GM23248 (cell line): ENCODE data around the gene SND1. TPM values are rescaled to one million over a fixed set of nuclear protein-coding genes. Genes with fewer than 3 reads are reported as not detected.

Experiments used
- DNase-seq: peaks from one replicate; pipeline ENCODE4 v3.0.0-alpha.2; 2015
- H2AFZ ChIP-seq: fragments of 200-600 bp; sonication (generic); 2 replicates; pipeline ENCODE4 v1.6.1; 2016; ENCODE audit warnings: antibody characterized with exemption
- H3F3A ChIP-seq: fragments of 200-600 bp; sonication (generic); 2 replicates; pipeline ENCODE4 v1.6.1; 2016; ENCODE audit warnings: mild to moderate bottlenecking, antibody characterized with exemption, mixed run types; ENCODE audit not compliant: insufficient read depth
- H3K27ac ChIP-seq: fragments of 200-600 bp; sonication (generic); 2 replicates; pipeline ENCODE4 v1.5.1; 2016; ENCODE audit warnings: mild to moderate bottlenecking
- H3K27me3 ChIP-seq: fragments of 200-600 bp; sonication (generic); replicated peaks from 2 replicates; pipeline ENCODE4 v1.6.1; 2016; ENCODE audit warnings: mild to moderate bottlenecking; ENCODE audit not compliant: insufficient read depth
- H3K36me3 ChIP-seq: fragments of 200-600 bp; sonication (generic); 2 replicates; pipeline ENCODE4 v1.6.1; 2016; ENCODE audit warnings: low read depth, mild to moderate bottlenecking
- H3K4me1 ChIP-seq: fragments of 200-600 bp; sonication (generic); 2 replicates; pipeline ENCODE4 v1.6.1; 2016; ENCODE audit warnings: mild to moderate bottlenecking; ENCODE audit not compliant: insufficient read depth
- H3K4me2 ChIP-seq: fragments of 200-600 bp; sonication (generic); one replicate; pipeline ENCODE4 v1.6.1; 2016; ENCODE audit warnings: mild to moderate bottlenecking; ENCODE audit not compliant: unreplicated experiment
- H3K4me3 ChIP-seq: fragments of 200-600 bp; sonication (generic); 2 replicates; pipeline ENCODE4 v1.5.1; 2016; ENCODE audit warnings: mild to moderate bottlenecking
- H3K79me2 ChIP-seq: fragments of 200-600 bp; sonication (generic); 2 replicates; pipeline ENCODE4 v1.6.1; 2016; ENCODE audit warnings: mild to moderate bottlenecking; ENCODE audit not compliant: insufficient read depth
- H3K9ac ChIP-seq: fragments of 200-600 bp; sonication (generic); 2 replicates; pipeline ENCODE4 v1.6.1; 2016; ENCODE audit warnings: mild to moderate bottlenecking
- H3K9me2 ChIP-seq: fragments of 200-600 bp; sonication (generic); 2 replicates; pipeline ENCODE4 v1.6.1; 2016; ENCODE audit warnings: mixed run types, mild to moderate bottlenecking, moderate library complexity; ENCODE audit not compliant: insufficient read depth
- H3K9me3 ChIP-seq: fragments of 200-600 bp; sonication (generic); one replicate; pipeline ENCODE4 v1.6.1; 2017; ENCODE audit warnings: low read depth
- H4K20me1 ChIP-seq: fragments of 200-600 bp; sonication (generic); 2 replicates; pipeline ENCODE4 v1.6.0; 2016; ENCODE audit not compliant: insufficient read depth
- EZH2 ChIP-seq: fragments of 200-600 bp; sonication (generic); IDR thresholded peaks from 2 replicates; pipeline ENCODE4 v1.6.1; 2018; ENCODE audit warnings: antibody characterized with exemption, mild to moderate bottlenecking; ENCODE audit not compliant: insufficient read depth, poor library complexity, severe bottlenecking
- EZH2phosphoT487 ChIP-seq: fragments of 200-600 bp; sonication (generic); IDR thresholded peaks from 2 replicates; pipeline ENCODE4 v1.6.1; 2018; ENCODE audit warnings: antibody characterized with exemption, moderate library complexity, mild to moderate bottlenecking, low read depth; ENCODE audit not compliant: insufficient read depth
- WGBS, 2 experiments: methylation state at CpG; one replicate each; pipeline ENCODE4 v1.1.6; 2015 to 2017; ENCODE audit warnings: low lambda C conversion rate in 2 of 2, low coverage in 1 of 2; ENCODE audit errors: missing lambda C conversion rate in 2 of 2; 5-methylcytosine and 5-hydroxymethylcytosine counted together
- in situ Hi-C: fragments of 300-500 bp; cut with MboI; formaldehyde crosslinking; loops from 2 replicates; pipeline ENCODE4 v1.15.0; 2020
- polyA plus RNA-seq: library from polyadenylated mRNA; unstranded; fragments of >200 nt; fragmentation: Nextera tagmentation; extraction: Ambion mirVana; gene quantifications from 2 replicates; pipeline ENCODE4 v1.2.1, GENCODE V29; 2016
- total RNA-seq: library from RNA; depleted of rRNA; stranded (reverse); fragments of >200 nt; shearing (Covaris generic); gene quantifications from 2 replicates; pipeline ENCODE4 v1.2.3, GENCODE V29; 2014

The SND1 gene
- total and polyA plus RNA-seq, 2 experiments from 2014 or later: 128 to 184 TPM

DNA sequence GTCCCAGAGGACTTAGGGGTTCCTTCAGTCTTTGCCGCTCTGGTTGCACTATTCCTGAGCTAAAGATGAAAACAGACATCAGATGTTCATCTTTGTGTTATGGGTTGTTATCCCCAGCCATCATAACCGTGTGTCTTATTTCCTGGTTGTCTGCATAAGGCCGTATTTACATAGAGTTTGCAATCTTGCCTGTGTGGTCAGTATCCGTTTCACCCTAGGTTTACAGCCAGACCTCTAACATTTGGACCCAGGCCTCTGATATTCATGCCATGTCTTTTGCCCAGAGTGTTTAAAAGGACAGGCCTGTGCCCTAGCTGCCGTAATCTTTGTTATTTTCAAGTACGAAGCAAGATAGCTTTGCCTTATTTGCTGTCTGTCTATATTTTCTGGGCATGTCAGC is 352.6 kb downstream of the SND1 start:
- no peak overlapping the region for H3K4me3 ChIP-seq
- no peaks in the 10 kb centered on the region for H3K9me3 ChIP-seq
- no peaks in the 10 kb centered on the region for H3F3A ChIP-seq
- H3K79me2 ChIP-seq: peaks cover 40% of the 10 kb centered on the region
- no peaks in the 10 kb centered on the region; the same call in 1 of the 2 replicates for H4K20me1 ChIP-seq
- in situ Hi-C loops: no loop called here
- no peak overlapping the region for H3K4me2 ChIP-seq
- no peak overlapping the region for H2AFZ ChIP-seq
- TF ChIP-seq EZH2phosphoT487: no peak
- no peak for TF ChIP-seq EZH2
- no peaks in the 10 kb centered on the region for H3K27me3 ChIP-seq
- 84 to 86% methylated on average over 6 of the region's 6 CpGs for WGBS, 2 experiments
- H3K9ac ChIP-seq: no peak overlapping the region
- 0 out of 2 replicates have a peak, but pooled peaks cover 5% of the 10 kb centered on the region for H3K36me3 ChIP-seq
- no peaks in the 10 kb centered on the region for H3K4me1 ChIP-seq
- no peak for DNase-seq
- no peaks in the 10 kb centered on the region for H3K9me2 ChIP-seq
- no peak overlapping the region for H3K27ac ChIP-seq

- 0 out of 2 replicates have a peak, but pooled peaks cover 5% of the 10 kb centered on the region for H3K36me3 ChIP-seq
- H3K27me3 ChIP-seq: no peaks in the 10 kb centered on the region
- H3K9me2 ChIP-seq: no peaks in the 10 kb centered on the region
- no peaks in the 10 kb centered on the region for H3K9me3 ChIP-seq
- H2AFZ ChIP-seq: no peak overlapping the region
- no peak overlapping the region for H3K9ac ChIP-seq
- H3K4me1 ChIP-seq: no peaks in the 10 kb centered on the region
- H3K27ac ChIP-seq: no peak overlapping the region
- no peak overlapping the region for H3K4me2 ChIP-seq
- in situ Hi-C loops: no loop called here
- 87 to 88% methylated on average over 7 of the region's 7 CpGs for WGBS, 2 experiments
- TF ChIP-seq EZH2phosphoT487 (no peak), EZH2 (no peak)
- no peaks in the 10 kb centered on the region for H3F3A ChIP-seq
- no peak for DNase-seq
- H3K79me2 ChIP-seq: peaks cover 38% of the 10 kb centered on the region
- no peaks in the 10 kb centered on the region; the same call in 1 of the 2 replicates for H4K20me1 ChIP-seq
- H3K4me3 ChIP-seq: no peak overlapping the region
These were observed 353.1 kb downstream of the SND1 start for GRCh38 chr7:128005117-128005516.

- no peak for DNase-seq
- Histone ChIP-seq H3K27me3 (no peaks in the 10 kb centered on the region), H4K20me1 (no peaks in the 10 kb centered on the region; the same call in 1 of the 2 replicates), H3K9me2 (no peaks in the 10 kb centered on the region), H3K27ac (no peak overlapping the region), H3K4me3 (no peak overlapping the region), H3K9me3 (no peaks in the 10 kb centered on the region), H3K9ac (no peak overlapping the region), H2AFZ (no peak overlapping the region), H3K36me3 (0 out of 2 replicates have a peak, but pooled peaks cover 5% of the 10 kb centered on the region), H3F3A (no peaks in the 10 kb centered on the region), H3K79me2 (peaks cover 33% of the 10 kb centered on the region), H3K4me1 (no peaks in the 10 kb centered on the region), H3K4me2 (no peak overlapping the region)
- in situ Hi-C loops: no loop called here
- TF ChIP-seq EZH2phosphoT487 (no peak), EZH2 (no peak)
- WGBS, 2 experiments: 100% methylated on average over 3 of the region's 3 CpGs
These were observed 353.8 kb downstream of the SND1 start for GRCh38 chr7:128005759-128006159.

- WGBS, 2 experiments: 93 to 99% methylated on average over 8 of the region's 8 CpGs
- Histone ChIP-seq H3K9me3 (no peaks in the 10 kb centered on the region), H4K20me1 (no peaks in the 10 kb centered on the region), H3K36me3 (0 out of 2 replicates have a peak, but pooled peaks cover 5% of the 10 kb centered on the region), H3K9ac (no peak overlapping the region), H3F3A (no peaks in the 10 kb centered on the region), H3K4me3 (no peak overlapping the region), H3K9me2 (no peaks in the 10 kb centered on the region), H3K4me2 (no peak overlapping the region), H2AFZ (no peak overlapping the region), H3K4me1 (no peaks in the 10 kb centered on the region), H3K27me3 (no peaks in the 10 kb centered on the region), H3K79me2 (peaks cover 33% of the 10 kb centered on the region), H3K27ac (no peak overlapping the region)
- in situ Hi-C loops: no loop called here
- no peak for TF ChIP-seq EZH2phosphoT487
- TF ChIP-seq EZH2: no peak
- DNase-seq: no peak
These were observed 354.7 kb downstream of the SND1 start for GRCh38 chr7:128006550-128007302.
